Mesenteric fat pad (tissue), 1 donor: ENCODE data around the gene GAGE13. TPM values are rescaled to one million over a fixed set of nuclear protein-coding genes. Genes with fewer than 3 reads are reported as not detected.
"Not testable (repeated sequence)": the region's sequence is repeated elsewhere in the genome, so short reads cannot be mapped to it uniquely, and the experiment has no call there.

Experiments
- DNase-seq: peaks from one replicate; pipeline ENCODE4 v3.0.0-alpha.2; 2020; ENCODE audit warnings: low spot score
- total RNA-seq: library from RNA; stranded (reverse); fragmentation: NEBNext Ultra II Directional; extraction: Animal tissue kit (Norgen Biotek cat#: 25700); gene quantifications from one replicate; pipeline ENCODE4 v1.2.1, GENCODE V29; 2021
- donor health status: DM: yes; HTN: yes; CAD: no.

The GAGE13 gene
- total RNA-seq, 1 donor from 2014 or later, result not detected

- not testable (repeated sequence) for DNase-seq
These were observed 961 bp upstream of the GAGE13 start for GRCh38 chrX:49330421-49330820.

GRCh38 chrX:49331841-49332240 is 459 bp downstream of the GAGE13 start:
- peak; percentile 90 for DNase-seq

GRCh38 chrX:49341449-49341848 is 10.1 kb downstream of the GAGE13 start:
- DNase-seq, result peak; percentile 95

- DNase-seq, result not testable (repeated sequence)
These were observed 13.3 kb downstream of the GAGE13 start for GRCh38 chrX:49344496-49345175.

GRCh38 chrX:49345402-49345801 is 14.0 kb downstream of the GAGE13 start:
- not testable (repeated sequence) for DNase-seq

- DNase-seq, result peak; percentile 92
These were observed 14.8 kb downstream of the GAGE13 start for GRCh38 chrX:49346150-49346549.

Other genes with a start within 250 kb of the GAGE13 start
- gene GPKOW, start 207.8 kb upstream of the GAGE13 start, total RNA-seq, result 18.2 TPM
- 1.6 TPM for gene MAGIX, start 168.8 kb upstream of the GAGE13 start, total RNA-seq
- gene PLP2, start 159.7 kb upstream of the GAGE13 start, total RNA-seq, result 74.3 TPM
- 12.5 TPM for gene PRICKLE3, start 145.2 kb upstream of the GAGE13 start, total RNA-seq
- 1.00 TPM for gene SYP, start 131.4 kb upstream of the GAGE13 start, total RNA-seq
- gene CACNA1F, start 98.2 kb upstream of the GAGE13 start, total RNA-seq, result not detected
- gene CCDC22, start 96.1 kb upstream of the GAGE13 start, total RNA-seq, result 12.3 TPM
- gene FOXP3, start 66.9 kb upstream of the GAGE13 start, total RNA-seq, result not detected
- 2.2 TPM for gene PPP1R3F, start 61.8 kb upstream of the GAGE13 start, total RNA-seq
- not detected for gene GAGE10, start 27.9 kb upstream of the GAGE13 start, total RNA-seq
- gene GAGE12J, start 9.5 kb upstream of the GAGE13 start, total RNA-seq, result not detected
- gene GAGE12C, start 200.6 kb downstream of the GAGE13 start, total RNA-seq, result not detected
- not detected for gene GAGE12D, start 210.2 kb downstream of the GAGE13 start, total RNA-seq
- not detected for gene GAGE12E, start 219.7 kb downstream of the GAGE13 start, total RNA-seq
- not detected for gene GAGE12F, start 229.3 kb downstream of the GAGE13 start, total RNA-seq
- not detected for gene GAGE12G, start 238.8 kb downstream of the GAGE13 start, total RNA-seq
- gene GAGE12H, start 248.4 kb downstream of the GAGE13 start, total RNA-seq, result not detected